Measurements from ENCODE around the gene PPP1R3A.
A peak's percentile ranks its signal among the peaks of the same experiment; 100 is the strongest.
"Not testable (repeated sequence)": the region's sequence is repeated elsewhere in the genome, so short reads cannot be mapped to it uniquely, and the experiment has no call there.

The PPP1R3A gene, protein sequence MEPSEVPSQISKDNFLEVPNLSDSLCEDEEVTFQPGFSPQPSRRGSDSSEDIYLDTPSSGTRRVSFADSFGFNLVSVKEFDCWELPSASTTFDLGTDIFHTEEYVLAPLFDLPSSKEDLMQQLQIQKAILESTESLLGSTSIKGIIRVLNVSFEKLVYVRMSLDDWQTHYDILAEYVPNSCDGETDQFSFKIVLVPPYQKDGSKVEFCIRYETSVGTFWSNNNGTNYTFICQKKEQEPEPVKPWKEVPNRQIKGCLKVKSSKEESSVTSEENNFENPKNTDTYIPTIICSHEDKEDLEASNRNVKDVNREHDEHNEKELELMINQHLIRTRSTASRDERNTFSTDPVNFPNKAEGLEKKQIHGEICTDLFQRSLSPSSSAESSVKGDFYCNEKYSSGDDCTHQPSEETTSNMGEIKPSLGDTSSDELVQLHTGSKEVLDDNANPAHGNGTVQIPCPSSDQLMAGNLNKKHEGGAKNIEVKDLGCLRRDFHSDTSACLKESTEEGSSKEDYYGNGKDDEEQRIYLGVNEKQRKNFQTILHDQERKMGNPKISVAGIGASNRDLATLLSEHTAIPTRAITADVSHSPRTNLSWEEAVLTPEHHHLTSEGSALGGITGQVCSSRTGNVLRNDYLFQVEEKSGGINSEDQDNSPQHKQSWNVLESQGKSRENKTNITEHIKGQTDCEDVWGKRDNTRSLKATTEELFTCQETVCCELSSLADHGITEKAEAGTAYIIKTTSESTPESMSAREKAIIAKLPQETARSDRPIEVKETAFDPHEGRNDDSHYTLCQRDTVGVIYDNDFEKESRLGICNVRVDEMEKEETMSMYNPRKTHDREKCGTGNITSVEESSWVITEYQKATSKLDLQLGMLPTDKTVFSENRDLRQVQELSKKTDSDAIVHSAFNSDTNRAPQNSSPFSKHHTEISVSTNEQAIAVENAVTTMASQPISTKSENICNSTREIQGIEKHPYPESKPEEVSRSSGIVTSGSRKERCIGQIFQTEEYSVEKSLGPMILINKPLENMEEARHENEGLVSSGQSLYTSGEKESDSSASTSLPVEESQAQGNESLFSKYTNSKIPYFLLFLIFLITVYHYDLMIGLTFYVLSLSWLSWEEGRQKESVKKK

GRCh38 chr7:113918946-113919345, at the start of gene PPP1R3A:
TSS of gene PPP1R3A (minus strand) at chr7:113919009. CDS start at chr7:113918996, 13 bp downstream.
- DNase-seq: no peak

- DNase-seq: no peak
Measured at GRCh38 chr7:113963356-113963755, 44.5 kb upstream of the PPP1R3A start.

GRCh38 chr7:113959910-113960309, 41.1 kb upstream of the PPP1R3A start:
- no peak for DNase-seq

DNA sequence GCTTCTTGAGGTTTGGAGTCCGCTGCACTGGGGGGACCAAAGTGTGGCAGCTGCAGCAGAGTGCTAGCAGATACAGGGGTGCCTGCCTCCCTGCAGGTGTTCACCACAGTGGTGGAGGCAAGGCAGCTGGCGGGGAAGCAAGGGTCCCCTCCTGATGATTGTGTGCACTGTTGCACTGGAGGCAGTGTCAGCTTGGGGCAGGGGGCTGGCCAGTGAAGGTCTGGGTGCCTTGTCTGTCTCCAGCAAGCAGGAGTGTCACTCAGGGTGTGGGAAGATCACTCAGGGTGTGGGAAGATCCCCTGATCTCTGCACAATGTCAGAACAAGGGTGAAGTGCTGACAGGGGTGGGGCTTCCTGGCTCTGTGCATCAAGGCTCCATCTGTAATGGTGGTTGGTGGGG, 36.3 kb upstream of the PPP1R3A start:
- DNase-seq: no peak

GRCh38 chr7:113953553-113953952, 34.7 kb upstream of the PPP1R3A start:
- no peak for DNase-seq

DNA sequence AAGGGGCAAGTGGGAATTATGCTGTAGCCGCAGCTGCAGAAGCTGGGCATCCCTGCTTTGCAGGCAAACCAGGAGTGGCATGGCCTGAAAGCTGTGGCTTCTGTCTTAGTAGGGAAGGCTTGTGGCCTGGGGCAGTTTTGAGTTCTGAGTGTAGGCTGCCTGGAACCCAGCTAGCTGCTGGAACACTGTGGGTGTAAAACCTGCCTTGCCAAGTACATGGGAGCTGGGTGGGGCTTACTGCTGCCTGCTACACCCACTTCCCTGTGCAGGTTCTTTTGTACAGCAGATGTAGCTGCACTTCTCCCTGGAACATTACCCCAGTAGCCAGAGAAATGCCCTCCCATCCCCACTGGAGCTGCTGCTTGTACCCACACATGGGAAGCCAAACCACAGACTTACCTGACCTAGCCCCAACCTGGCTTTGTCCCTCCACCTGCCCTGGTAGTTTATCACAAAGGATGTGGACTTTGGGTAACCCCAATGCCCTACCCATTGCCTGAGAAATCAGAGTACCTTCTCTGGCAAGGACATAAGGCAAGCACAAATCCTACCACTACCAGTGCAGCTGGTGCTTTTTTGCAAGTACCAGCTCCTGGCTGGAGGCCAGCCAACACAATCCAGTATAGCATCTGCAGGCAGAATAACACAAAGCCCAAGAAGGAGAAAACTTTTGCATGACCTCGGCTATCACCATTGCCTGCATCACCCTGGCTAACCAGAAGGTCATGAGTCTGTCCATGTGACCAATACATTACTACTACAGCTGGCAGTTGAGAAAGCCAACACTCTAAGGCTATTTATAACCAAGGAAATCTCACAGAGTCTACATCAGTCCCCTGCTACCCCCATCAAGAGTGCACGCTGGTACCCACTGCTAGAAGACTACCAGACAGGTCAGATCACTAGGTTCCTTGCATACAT, 26.5 kb upstream of the PPP1R3A start:
- peak; percentile 26 for DNase-seq

GRCh38 chr7:113936982-113937381, 18.2 kb upstream of the PPP1R3A start:
- no peak for DNase-seq

DNA sequence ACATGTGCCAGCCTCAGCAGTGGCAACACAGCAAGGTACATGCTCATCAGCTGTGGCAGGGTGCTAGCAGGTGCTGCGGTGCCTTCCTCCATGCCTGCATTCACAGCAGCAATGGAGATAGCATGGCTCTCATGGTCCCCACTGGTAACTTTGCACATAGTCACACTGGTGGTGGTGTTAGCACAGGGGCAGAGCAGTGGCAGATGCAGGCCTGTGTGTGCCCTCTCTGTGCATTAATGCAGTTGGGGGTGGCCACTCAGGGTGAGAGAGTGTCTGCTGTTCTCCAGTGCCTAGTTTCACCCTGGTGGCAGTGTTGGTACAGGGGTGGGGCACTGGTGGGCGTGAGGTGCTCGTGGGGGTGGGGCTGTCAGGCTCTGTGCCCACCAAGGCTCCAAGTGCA, 17.7 kb upstream of the PPP1R3A start:
- DNase-seq: no peak

DNA sequence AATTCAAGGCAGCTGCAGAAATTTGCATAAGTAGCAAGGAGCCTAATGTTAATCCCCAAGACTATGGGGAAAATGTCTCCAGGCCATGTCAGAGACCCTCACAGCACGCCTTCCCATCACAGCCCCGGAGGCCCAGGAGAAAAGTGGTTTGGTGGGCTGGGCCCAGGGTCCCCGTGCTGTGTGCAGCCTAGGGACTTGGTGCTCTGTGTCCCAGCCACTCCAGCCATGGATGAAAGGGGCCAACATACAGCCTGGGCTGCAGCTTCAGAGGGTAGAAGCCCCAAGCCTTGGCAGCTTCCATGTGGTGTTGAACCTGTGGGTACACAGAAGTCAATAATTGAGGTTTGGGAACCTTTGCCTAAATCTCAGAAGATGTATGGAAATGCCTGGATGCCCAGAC, 10.6 kb upstream of the PPP1R3A start:
- not testable (repeated sequence) for DNase-seq

DNA sequence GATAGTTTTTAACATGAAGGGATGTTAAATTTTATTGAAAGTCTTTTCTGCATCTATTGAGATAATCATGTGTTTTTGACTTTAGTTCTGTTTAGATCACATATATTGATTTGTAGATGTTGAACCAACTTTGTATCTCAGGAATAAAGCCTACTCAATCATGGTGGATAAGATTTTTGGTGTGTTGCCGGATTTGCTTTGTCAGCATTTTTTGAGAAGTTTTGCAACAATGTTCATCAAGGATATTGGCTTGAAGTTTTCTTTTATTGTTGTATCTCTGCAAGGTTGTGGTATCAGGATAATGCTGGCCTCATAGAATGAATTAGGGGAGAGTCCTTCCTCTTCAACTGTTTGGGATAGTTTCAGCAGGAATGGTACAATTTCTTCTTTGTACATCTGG, 9.3 kb upstream of the PPP1R3A start:
- DNase-seq: no peak

DNA sequence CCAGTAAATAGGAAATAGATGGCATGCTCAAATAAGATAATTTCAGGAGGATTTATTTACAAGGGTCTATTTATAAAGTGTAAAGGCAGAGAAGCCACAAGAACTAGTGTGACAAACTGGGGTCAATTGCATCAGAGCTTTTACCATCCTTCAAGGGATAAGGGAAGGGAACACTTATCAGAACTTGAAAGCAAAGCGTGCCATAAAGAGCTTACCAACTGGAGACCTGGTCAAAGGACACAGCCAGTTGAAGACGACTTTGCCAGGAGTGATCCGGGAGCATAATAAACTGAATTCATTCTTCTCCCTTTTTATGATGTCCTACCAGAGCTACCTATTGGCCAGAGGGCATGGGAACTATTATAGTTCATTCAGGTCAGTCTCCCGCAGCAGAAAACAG, 3.2 kb upstream of the PPP1R3A start:
- DNase-seq: no peak

DNA sequence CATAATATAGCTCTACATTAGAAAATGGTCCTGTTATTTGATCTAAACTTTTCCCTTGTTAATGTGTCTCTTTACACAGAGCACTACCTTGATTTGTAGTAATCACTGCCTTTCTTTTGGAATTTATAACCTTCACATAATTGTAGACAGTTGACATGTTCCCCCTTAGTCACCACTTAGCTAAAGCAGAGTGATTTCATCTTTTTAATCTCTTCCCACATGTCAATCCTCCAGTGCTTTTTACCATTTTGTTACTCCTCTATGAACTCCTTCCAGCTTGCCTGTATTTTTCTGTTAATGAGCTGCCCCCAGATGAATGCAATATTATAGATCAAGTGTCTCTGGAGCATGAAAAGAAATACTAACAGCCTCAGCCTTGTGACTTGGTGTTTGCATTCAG, 2.6 kb upstream of the PPP1R3A start:
- no peak for DNase-seq

- no peak for DNase-seq
Measured at GRCh38 chr7:113917840-113918239, 969 bp downstream of the PPP1R3A start.

GRCh38 chr7:113915956-113916355, 2.9 kb downstream of the PPP1R3A start:
- DNase-seq: no peak

- DNase-seq: no peak
Measured at GRCh38 chr7:113912876-113913275, 5.9 kb downstream of the PPP1R3A start.

- DNase-seq: no peak
Measured at GRCh38 chr7:113907617-113908016, 11.2 kb downstream of the PPP1R3A start.

- DNase-seq: no peak
Measured at GRCh38 chr7:113904521-113904920, 14.3 kb downstream of the PPP1R3A start.

DNA sequence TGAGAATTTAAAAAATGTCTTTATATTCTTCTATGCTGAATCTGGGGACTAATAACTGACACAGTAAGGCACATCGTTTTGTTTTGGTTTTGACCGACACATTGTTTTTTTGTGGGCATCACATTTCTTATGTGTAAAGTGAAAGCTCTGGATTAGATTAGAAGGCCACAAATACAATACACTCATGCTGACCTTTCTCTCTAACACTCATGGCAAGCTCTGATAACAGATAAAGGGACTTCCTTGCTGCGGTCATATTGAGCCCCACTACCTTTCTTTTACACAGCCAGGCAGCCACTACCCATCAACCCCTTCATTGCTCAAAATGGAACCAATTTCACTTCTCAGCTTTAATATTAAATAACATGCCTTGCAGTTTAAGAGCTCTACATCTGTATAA, 26.0 kb downstream of the PPP1R3A start:
- no peak for DNase-seq

DNA sequence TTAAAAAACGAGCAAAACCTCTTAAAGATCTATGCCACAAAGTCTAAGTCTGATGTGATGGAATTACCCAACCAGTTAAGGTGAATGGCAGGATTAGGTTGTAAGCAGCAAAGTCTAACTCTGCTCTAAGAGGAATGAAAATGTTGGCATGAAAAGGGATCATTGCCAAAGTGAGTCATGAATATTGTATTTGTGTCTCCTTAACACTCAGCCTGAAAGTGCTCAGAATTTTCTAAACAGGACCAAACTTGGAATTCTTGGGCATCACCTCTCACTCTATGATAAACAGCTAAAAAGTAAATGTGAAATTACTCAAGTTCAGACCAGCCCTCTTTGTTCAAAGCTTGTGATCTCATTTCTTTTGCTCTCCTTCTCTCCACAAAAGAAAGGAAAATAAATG, 27.0 kb downstream of the PPP1R3A start:
- DNase-seq: no peak

DNA sequence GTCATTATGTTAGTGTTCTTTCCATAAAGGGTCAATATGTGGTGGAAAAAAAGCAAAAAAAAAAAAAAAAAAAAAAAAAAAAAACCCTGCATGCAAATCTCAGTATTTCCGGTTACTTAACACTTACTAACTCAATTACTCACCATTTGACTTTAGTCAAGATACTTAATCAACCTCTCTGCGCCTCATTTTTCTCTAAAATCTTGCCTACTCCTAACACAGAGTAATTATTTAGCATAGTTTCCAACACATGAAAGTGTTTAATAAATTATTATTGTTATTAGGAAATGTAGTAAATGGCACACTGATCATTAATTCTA, 27.8 kb downstream of the PPP1R3A start:
- no peak for DNase-seq

GRCh38 chr7:113890331-113891030, 28.3 kb downstream of the PPP1R3A start:
- no peak for DNase-seq

- DNase-seq: no peak
Measured at GRCh38 chr7:113883096-113883495, 35.7 kb downstream of the PPP1R3A start.
